Purkinje cell (primary cell): Measurements from ENCODE around the gene MIB1. TPM values are rescaled to one million over a fixed set of nuclear protein-coding genes. Genes with fewer than 3 reads are reported as not detected.

Experiments
- polyA plus RNA-seq: library from polyadenylated mRNA; unstranded; fragments of >200 nt; fragmentation: Nextera tagmentation; gene quantifications from 2 replicates; pipeline ENCODE4 v1.2.1, GENCODE V29; 2014

The MIB1 gene
- 9.7 and 11.0 TPM in 2 replicates for polyA plus RNA-seq

DNA sequence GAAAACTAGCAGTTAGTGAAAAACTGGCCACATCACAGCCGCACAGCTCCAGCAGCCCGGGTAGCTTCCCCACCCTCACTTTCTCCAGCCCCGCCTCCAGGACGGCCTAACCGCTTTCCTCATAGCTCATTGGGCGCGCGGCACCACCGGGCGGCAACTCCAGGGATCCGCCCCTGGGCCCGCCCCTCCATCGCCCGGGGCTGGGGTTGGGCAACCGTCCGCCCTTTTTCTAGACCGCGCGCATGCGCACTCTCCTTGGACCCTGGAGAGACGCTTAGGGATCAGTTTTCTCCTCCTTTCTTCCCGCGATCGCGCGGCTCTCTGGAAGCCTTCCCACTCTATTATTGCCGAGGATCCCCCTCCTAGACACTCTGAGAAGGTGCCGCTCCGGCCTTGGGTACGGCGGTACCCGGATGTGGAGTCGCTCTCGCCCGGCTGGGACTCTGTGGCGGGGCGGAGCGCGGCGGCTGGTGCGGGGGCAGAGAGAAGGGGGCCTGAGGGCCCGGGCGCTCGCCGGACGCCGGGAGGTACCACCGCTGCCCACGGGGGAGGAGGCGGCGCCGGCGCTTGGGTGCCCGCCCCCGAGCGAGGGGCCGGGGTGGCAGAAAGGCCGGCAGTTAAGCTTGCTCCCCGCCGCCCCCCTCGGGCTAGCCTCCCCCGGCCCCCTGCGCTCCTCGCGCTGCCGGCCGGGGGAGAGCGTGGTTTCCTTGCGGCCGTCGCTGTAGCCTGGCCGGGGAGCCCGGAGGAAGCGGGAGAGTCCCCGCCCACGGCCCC, at the start of gene MIB1:
MIB1 (plus strand) TSS at position 255 of the 774 bp plus-strand sequence. CDS start 792 bp downstream, outside the sequence.

DNA sequence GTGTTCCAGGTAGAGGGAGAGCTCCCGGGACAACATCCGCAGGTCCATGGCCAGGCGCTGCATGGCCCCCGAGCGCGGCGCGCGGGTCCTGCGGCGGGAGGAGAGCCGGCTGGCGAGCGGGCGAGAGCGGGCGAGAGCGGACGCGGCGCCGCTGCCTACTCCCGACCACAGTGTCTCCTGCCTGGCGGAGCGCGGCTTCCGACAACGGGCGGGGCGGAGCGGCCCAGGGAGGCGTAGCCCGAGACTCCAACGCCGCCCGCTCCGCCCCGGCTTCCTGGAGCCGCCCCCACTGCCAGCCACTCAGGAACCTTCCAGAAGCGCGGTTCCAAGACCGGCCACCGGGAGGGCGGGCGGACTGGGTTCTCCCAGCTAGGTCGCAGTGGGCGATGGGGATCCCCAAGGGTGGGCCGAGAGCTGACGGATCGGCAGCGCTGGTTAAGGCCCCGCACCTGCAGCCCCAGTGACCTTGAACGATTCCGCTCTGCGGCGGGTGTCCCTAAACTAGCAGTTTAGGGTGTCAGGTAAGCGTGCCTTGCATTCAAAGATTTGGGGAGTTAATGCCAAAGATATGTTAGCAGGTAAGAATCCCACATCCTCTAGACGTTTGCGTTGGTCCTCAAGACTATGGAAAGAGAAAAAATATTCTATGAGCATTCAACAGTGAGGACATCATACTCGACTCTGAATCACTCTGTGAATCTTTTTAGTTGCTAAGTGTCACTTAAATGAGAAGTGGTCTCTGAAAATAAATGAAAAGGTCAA, 35.8 kb upstream of the MIB1 start, which contains the start of gene ABHD3:
ABHD3 (minus strand) TSS at position 172 of the 762 bp plus-strand sequence; CDS start at position 63, 109 bp downstream.

Other genes with a start within 250 kb of the MIB1 start
- gene ESCO1, start 140.1 kb upstream of the MIB1 start, polyA plus RNA-seq, result 17.2 and 21.7 TPM in 2 replicates
- 386 and 391 TPM in 2 replicates for gene SNRPD1, start 128.5 kb upstream of the MIB1 start, polyA plus RNA-seq
- 98.1 and 124 TPM in 2 replicates for gene ABHD3, start 36.0 kb upstream of the MIB1 start, polyA plus RNA-seq